Uterus (tissue), 4 donors: Measurements from ENCODE around the gene SCFD2. TPM values are rescaled to one million over a fixed set of nuclear protein-coding genes. Genes with fewer than 3 reads are reported as not detected.
A peak's percentile ranks its signal among the peaks of the same experiment; 100 is the strongest.

Source experiments
- DNase-seq, 2 donors: peaks; one replicate each; pipeline ENCODE4 v3.0.0-alpha.2; 2019 to 2020
- H3K27ac ChIP-seq, 2 donors: fragments of 200-600 bp; sonication (generic); 1 replicate in 1 of 2; 2 replicates in 1 of 2; pipeline ENCODE4 v1.5.1; 2016 to 2018
- H3K27me3 ChIP-seq, 2 donors: fragments of 200-600 bp; sonication (generic); one replicate each; pipeline ENCODE4 v1.5.1; 2018 to 2019; ENCODE audit warnings: control low read depth in 1 of 2
- H3K36me3 ChIP-seq, 2 donors: fragments of 200-600 bp; sonication (generic); one replicate each; pipeline ENCODE4 v1.5.1; 2019; ENCODE audit warnings: control low read depth in 1 of 2
- H3K4me1 ChIP-seq, 2 donors: fragments of 200-600 bp; sonication (generic); one replicate each; pipeline ENCODE4 v1.5.1; 2018 to 2019; ENCODE audit warnings: control low read depth in 1 of 2
- H3K4me3 ChIP-seq, 2 donors: fragments of 200-600 bp; sonication (generic); 1 replicate in 1 of 2; 2 replicates in 1 of 2; pipeline ENCODE4 v1.5.1; 2018 to 2019; ENCODE audit warnings: mild to moderate bottlenecking in 1 of 2
- H3K9me3 ChIP-seq, 2 donors: fragments of 200-600 bp; sonication (generic); one replicate each; pipeline ENCODE4 v1.5.1; 2019; ENCODE audit warnings: control low read depth in 1 of 2
- POLR2A ChIP-seq, 2 donors: fragments of 450-650 bp; IDR thresholded peaks; one replicate each; pipeline ENCODE4 v1.6.1; 2016; ENCODE audit warnings: antibody characterized with exemption in 2 of 2, mild to moderate bottlenecking in 1 of 2, moderate library complexity in 1 of 2
- intact Hi-C: fragments of 100-400 bp; cut with DNase I; formaldehyde crosslinking; loops from one replicate; pipeline ENCODE4 v1.15.1; 2023; ENCODE audit warnings: low total_unique reads
- total RNA-seq, 4 donors: library from RNA; depleted of rRNA in 3 of 4; stranded (reverse); fragments of >200 nt in 3 of 4; gene quantifications; one replicate each; pipeline versions ENCODE4 v1.1.0 to v1.2.4, GENCODE V29; 2014 to 2023
- TF ChIP-seq, protein P1 (sequence below), 4 experiments: fragments of 200-600 bp in 2 of 4; fragments of 450-650 bp in 2 of 4; sonication (generic) in 2 of 4; IDR thresholded peaks; one replicate each; pipeline ENCODE4 v1.5.1; 2016 to 2019; ENCODE audit warnings: antibody characterized with exemption in 4 of 4, mild to moderate bottlenecking in 2 of 4, moderate library complexity in 1 of 4
- donor health status: DM: yes; HTN: yes; CAD: no.

SCFD2 gene
- total RNA-seq, 4 donors from 2014 or later: 19.6 to 36.2 (median 24.5) TPM

- H3K27ac ChIP-seq: peak overlapping the region in 1 of 2 donors; percentile 52
- no peaks in the 10 kb centered on the region for H3K9me3 ChIP-seq
- no peak overlapping the region for H3K4me3 ChIP-seq
- TF ChIP-seq, protein P1, sequence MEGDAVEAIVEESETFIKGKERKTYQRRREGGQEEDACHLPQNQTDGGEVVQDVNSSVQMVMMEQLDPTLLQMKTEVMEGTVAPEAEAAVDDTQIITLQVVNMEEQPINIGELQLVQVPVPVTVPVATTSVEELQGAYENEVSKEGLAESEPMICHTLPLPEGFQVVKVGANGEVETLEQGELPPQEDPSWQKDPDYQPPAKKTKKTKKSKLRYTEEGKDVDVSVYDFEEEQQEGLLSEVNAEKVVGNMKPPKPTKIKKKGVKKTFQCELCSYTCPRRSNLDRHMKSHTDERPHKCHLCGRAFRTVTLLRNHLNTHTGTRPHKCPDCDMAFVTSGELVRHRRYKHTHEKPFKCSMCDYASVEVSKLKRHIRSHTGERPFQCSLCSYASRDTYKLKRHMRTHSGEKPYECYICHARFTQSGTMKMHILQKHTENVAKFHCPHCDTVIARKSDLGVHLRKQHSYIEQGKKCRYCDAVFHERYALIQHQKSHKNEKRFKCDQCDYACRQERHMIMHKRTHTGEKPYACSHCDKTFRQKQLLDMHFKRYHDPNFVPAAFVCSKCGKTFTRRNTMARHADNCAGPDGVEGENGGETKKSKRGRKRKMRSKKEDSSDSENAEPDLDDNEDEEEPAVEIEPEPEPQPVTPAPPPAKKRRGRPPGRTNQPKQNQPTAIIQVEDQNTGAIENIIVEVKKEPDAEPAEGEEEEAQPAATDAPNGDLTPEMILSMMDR (IDR thresholded peaks at IDR 0.05): no peak
- H3K27me3 ChIP-seq: no peaks in the 10 kb centered on the region
- no peak for DNase-seq
- H3K36me3 ChIP-seq: no peaks in the 10 kb centered on the region
- peaks cover 0 to 9% of the 10 kb centered on the region in 2 donors for H3K4me1 ChIP-seq
- intact Hi-C loops: loop anchor here (5.0 kb wide), 1 partner anchor 1216 kb away; no protein-coding TSS in a partner anchor
Measured at GRCh38 chr4:53016099-53016820, 349.6 kb downstream of the SCFD2 start.

GRCh38 chr4:53015681-53016080 lies 350.2 kb downstream of the SCFD2 start:
- intact Hi-C loops: loop anchor here (5.0 kb wide), 1 partner anchor 1217 kb away; no protein-coding TSS in a partner anchor
- H3K4me1 ChIP-seq: peaks cover 0 to 9% of the 10 kb centered on the region in 2 donors
- peak; percentile 51 to 54 for DNase-seq
- no peak for TF ChIP-seq POLR2A (IDR thresholded peaks at IDR 0.05)
- TF ChIP-seq, protein P1 (IDR thresholded peaks at IDR 0.05): peak in 3 of 4 experiments; percentile 44 to 67 (median 53)
- H3K9me3 ChIP-seq: no peaks in the 10 kb centered on the region
- peak overlapping the region in 1 of 2 donors; percentile 52 for H3K27ac ChIP-seq
- H3K27me3 ChIP-seq: no peaks in the 10 kb centered on the region
- no peaks in the 10 kb centered on the region for H3K36me3 ChIP-seq
- no peak overlapping the region for H3K4me3 ChIP-seq

GRCh38 chr4:53014881-53015280 lies 351.0 kb downstream of the SCFD2 start:
- Histone ChIP-seq H3K36me3 (no peaks in the 10 kb centered on the region), H3K4me1 (peaks cover 0 to 3% of the 10 kb centered on the region in 2 donors), H3K9me3 (no peaks in the 10 kb centered on the region), H3K4me3 (no peak overlapping the region), H3K27me3 (no peaks in the 10 kb centered on the region), H3K27ac (peak overlapping the region in 1 of 2 donors; percentile 52)
- TF ChIP-seq, protein P1 (IDR thresholded peaks at IDR 0.05): no peak
- no peak for TF ChIP-seq POLR2A (IDR thresholded peaks at IDR 0.05)
- intact Hi-C loops: loop anchor here (5.0 kb wide), 1 partner anchor 1217 kb away; no protein-coding TSS in a partner anchor
- no peak for DNase-seq

DNA sequence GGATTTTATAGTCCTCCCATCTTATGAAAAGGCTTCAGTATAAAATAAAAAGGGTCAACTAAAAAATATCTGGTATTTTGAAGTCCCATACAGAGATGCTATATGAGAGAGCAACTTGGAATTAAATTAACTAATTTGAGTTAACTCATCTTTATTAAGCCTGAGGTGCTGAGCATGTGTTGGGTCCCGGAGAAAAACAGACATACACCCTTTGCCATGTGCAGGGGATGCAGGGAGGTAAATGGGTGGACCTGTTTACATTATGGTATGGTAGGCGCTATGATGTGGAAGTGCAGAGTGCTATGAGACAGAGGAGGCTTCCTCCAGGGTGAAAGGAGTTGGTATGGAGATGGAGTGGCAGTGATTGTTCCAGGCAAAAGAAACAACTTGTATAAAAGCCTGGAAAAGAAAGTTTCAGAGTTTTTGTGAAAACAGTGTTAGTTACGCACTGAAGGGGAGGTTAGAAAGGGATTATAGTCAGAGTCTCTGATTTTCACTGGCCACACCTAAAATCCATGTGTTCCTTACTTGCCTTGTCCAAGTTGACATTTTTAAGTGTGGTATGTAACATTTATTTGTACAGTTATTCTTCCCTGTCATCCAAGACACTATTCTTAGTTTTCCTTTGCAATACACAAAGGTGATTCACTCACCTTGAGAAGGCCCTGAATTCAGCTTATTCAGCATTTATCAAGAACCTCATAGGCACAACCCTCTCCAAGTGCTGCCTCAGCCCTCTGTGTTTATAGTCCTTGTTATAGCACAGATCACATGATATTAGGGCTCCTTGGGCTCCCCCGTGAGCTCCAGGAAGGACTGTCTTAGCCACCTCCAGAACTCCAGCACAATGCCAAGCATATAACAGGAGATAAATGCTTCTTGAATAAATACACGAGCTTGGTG lies 351.7 kb downstream of the SCFD2 start:
- H3K36me3 ChIP-seq: no peaks in the 10 kb centered on the region
- intact Hi-C loops: no loop called here
- no peak for DNase-seq
- peak overlapping the region; percentile 68 to 71 for H3K27ac ChIP-seq
- no peaks in the 10 kb centered on the region for H3K27me3 ChIP-seq
- no peak for TF ChIP-seq POLR2A (IDR thresholded peaks at IDR 0.05)
- TF ChIP-seq, protein P1 (IDR thresholded peaks at IDR 0.05): no peak
- no peaks in the 10 kb centered on the region for H3K4me1 ChIP-seq
- H3K4me3 ChIP-seq: no peak overlapping the region
- no peaks in the 10 kb centered on the region for H3K9me3 ChIP-seq
